K562 (cell line): Measurements from ENCODE around the gene C19orf85. TPM values are rescaled to one million over a fixed set of nuclear protein-coding genes. Genes with fewer than 3 reads are reported as not detected.

Source experiments
- ATAC-seq: fragments of 200-7000 bp; cut with Tn5 transposase; 3 replicates; pipeline ENCODE4 v1.9.1; 2020; ENCODE audit warnings: moderate library complexity
- BruUV-seq: library from RNA; stranded (reverse); fragments of 400-500 nt; replicated peaks from 2 replicates; lab custom pipeline; 2021; lab: Mats Ljungman, UMichigan
- CTCF ChIA-PET: fragments of 300-600 bp; formaldehyde crosslinking; extraction: SDS; loops from one replicate; lab custom pipeline; 2021; ENCODE audit warnings: low intra/inter-chr PET ratio; lab: Yijun Ruan, JAX
- POLR2A ChIA-PET: fragments of 300-600, 350-650 bp; sonication (Branson Sonifier 250); formaldehyde crosslinking; extraction: SDS; loops from one replicate; lab custom pipeline; 2021; ENCODE audit warnings: antibody characterized with exemption, inconsistent platforms; lab: Yijun Ruan, JAX
- DNase-seq, 4 experiments: peaks; one replicate each; pipeline versions ENCODE4 v3.0.0 to v3.0.0-alpha.2; 2011 to 2018; ENCODE audit warnings: low spot score in 3 of 4, mixed read lengths in 3 of 4; ENCODE audit errors: extremely low read depth in 1 of 4
- FAIRE-seq: peaks from 2 replicates; lab custom pipeline; 2011; peaks lifted over from hg19 to GRCh38; lab: Jason Lieb, UNC
- H2AFZ ChIP-seq: 2 replicates; pipeline ENCODE4 v1.6.0; 2011; ENCODE audit warnings: low read depth, low read length, control low read depth, inconsistent platforms
- H3K27ac ChIP-seq: fragments of 200-600 bp; 3 replicates; pipeline ENCODE4 v1.8.0; 2011; ENCODE audit warnings: low read depth, mild to moderate bottlenecking, control low read depth, inconsistent platforms, low read length, moderate library complexity, mixed read lengths; ENCODE audit errors: extremely low read depth
- H3K27me3 ChIP-seq, 2 experiments: fragments of 300-600 bp in 1 of 2; 2 replicates in 1 of 2; 3 replicates in 1 of 2; pipeline versions ENCODE4 v1.6.0 to v1.8.0; 2011; ENCODE audit warnings: inconsistent platforms in 2 of 2, low read length in 2 of 2, mild to moderate bottlenecking in 1 of 2, mixed read lengths in 1 of 2, moderate library complexity in 1 of 2; ENCODE audit not compliant: control insufficient read depth in 2 of 2, insufficient read depth in 2 of 2
- H3K36me3 ChIP-seq: fragments of 300-600 bp; 3 replicates; pipeline ENCODE4 v1.8.0; 2011; ENCODE audit warnings: mild to moderate bottlenecking, low read length, inconsistent platforms; ENCODE audit not compliant: control insufficient read depth, insufficient read depth
- H3K4me1 ChIP-seq, 2 experiments: fragments of 200-600 bp in 1 of 2; replicated peaks in 1 of 2; 2 replicates in 1 of 2; 3 replicates in 1 of 2; pipeline versions ENCODE4 v1.5.1 to v1.8.0; 2011; ENCODE audit warnings: inconsistent platforms in 2 of 2, low read length in 2 of 2, mild to moderate bottlenecking in 1 of 2, mixed read lengths in 1 of 2, moderate library complexity in 1 of 2; ENCODE audit not compliant: control insufficient read depth in 2 of 2, insufficient read depth in 2 of 2
- H3K4me2 ChIP-seq: 2 replicates; pipeline ENCODE4 v1.6.1; 2011; ENCODE audit warnings: low read length, control low read depth, inconsistent platforms, mixed read lengths; ENCODE audit not compliant: insufficient read depth
- H3K4me3 ChIP-seq: fragments of 200-600 bp; sonication (generic), shearing (Covaris generic); 2 replicates; pipeline ENCODE4 v1.5.1; 2016; ENCODE audit warnings: control low read depth, inconsistent platforms
- H3K79me2 ChIP-seq: fragments of 200-600 bp; 3 replicates; pipeline ENCODE4 v1.8.0; 2011; ENCODE audit warnings: low read length, inconsistent platforms; ENCODE audit not compliant: control insufficient read depth, insufficient read depth
- H3K9ac ChIP-seq, 2 experiments: 2 replicates each; pipeline versions ENCODE4 v1.6.0 to v1.6.1; 2011; ENCODE audit warnings: low read depth in 2 of 2, low read length in 2 of 2, control low read depth in 1 of 2, inconsistent platforms in 1 of 2, mild to moderate bottlenecking in 1 of 2, mixed read lengths in 1 of 2; ENCODE audit not compliant: insufficient read depth in 1 of 2
- H3K9me1 ChIP-seq: one replicate; pipeline ENCODE4 v1.6.0; 2011; ENCODE audit warnings: inconsistent platforms, mild to moderate bottlenecking, low read length, moderate library complexity; ENCODE audit not compliant: control insufficient read depth, insufficient read depth
- H3K9me3 ChIP-seq: replicated peaks from 2 replicates; pipeline ENCODE4 v1.5.1; 2011; ENCODE audit warnings: low read depth, low read length, inconsistent platforms; ENCODE audit not compliant: control insufficient read depth, insufficient read depth
- H4K20me1 ChIP-seq: replicated peaks from 2 replicates; pipeline ENCODE4 v1.6.1; 2011; ENCODE audit warnings: low read length, inconsistent platforms, mixed read lengths; ENCODE audit not compliant: control insufficient read depth, insufficient read depth
- BCOR ChIP-seq: fragments of 450-650 bp; IDR thresholded peaks from 2 replicates; pipeline ENCODE4 v1.6.1; 2016
- CREM ChIP-seq: IDR thresholded peaks from 2 replicates; pipeline ENCODE4 v1.6.1; 2014; ENCODE audit warnings: antibody characterized with exemption, low read depth
- PHB2 ChIP-seq: fragments of 450-650 bp; IDR thresholded peaks from 2 replicates; pipeline ENCODE4 v1.6.1; 2017; ENCODE audit warnings: low read depth
- PRMT5 ChIP-seq: sonication (generic); formaldehyde crosslinking; IDR thresholded peaks from 2 replicates; pipeline ENCODE4 v1.5.0; 2020; ENCODE audit warnings: missing genetic modification reagents
- SMAD1 ChIP-seq: fragments of 150-350 bp; IDR thresholded peaks from 2 replicates; pipeline ENCODE4 v1.6.1; 2014; ENCODE audit warnings: low read length, low read depth; ENCODE audit not compliant: partially characterized antibody
- ZFP36 ChIP-seq: fragments of 150-350 bp; IDR thresholded peaks from 2 replicates; pipeline ENCODE4 v1.6.1; 2018; ENCODE audit warnings: low read length, low read depth; ENCODE audit not compliant: partially characterized antibody
- ZNF197 ChIP-seq: fragments of 200-800 bp; sonication (Bioruptor generic); IDR thresholded peaks from 2 replicates; pipeline ENCODE4 v1.6.1; 2016; ENCODE audit warnings: low read depth, missing genetic modification characterization, missing compliant biosample characterization
- ZNF277 ChIP-seq: fragments of 250-450 bp; sonication (Bioruptor Pico); IDR thresholded peaks from 2 replicates; pipeline ENCODE4 v1.8.0; 2022; ENCODE audit warnings: inconsistent platforms, mild to moderate bottlenecking, moderate library complexity, borderline replicate concordance
- ZNF347 ChIP-seq: fragments of 450-650 bp; formaldehyde crosslinking; IDR thresholded peaks from 2 replicates; pipeline ENCODE4 v1.4.0; 2020; ENCODE audit warnings: low read depth, mild to moderate bottlenecking, moderate library complexity
- ZNF41 ChIP-seq: fragments of 250-450 bp; sonication (Bioruptor Pico); conservative IDR thresholded peaks from 2 replicates; pipeline ENCODE4 v1.4.0; 2020; ENCODE audit warnings: mild to moderate bottlenecking
- ZNF511 ChIP-seq: sonication (generic); formaldehyde crosslinking; IDR thresholded peaks from 2 replicates; pipeline ENCODE4 v1.8.0; 2022; ENCODE audit warnings: mild to moderate bottlenecking, missing genetic modification reagents
- WGBS: fragments of 100-300 bp; shearing (Covaris generic); methylation state at CpG from one replicate; pipeline ENCODE4 v1.1.6; 2016; ENCODE audit warnings: low coverage, mixed read lengths; ENCODE audit not compliant: insufficient coverage; ENCODE audit errors: missing lambda C conversion rate; 5-methylcytosine and 5-hydroxymethylcytosine counted together
- in situ Hi-C: fragments of 300-500 bp; cut with MboI; formaldehyde crosslinking; loops from 4 replicates; pipeline ENCODE4 v1.15.0; 2018; ENCODE audit warnings: inconsistent platforms, mixed read lengths
- intact Hi-C: fragments of 100-400 bp; cut with micrococcal nuclease; formaldehyde crosslinking; loops from 2 replicates; pipeline ENCODE4 v1.14.2; 2022
- polyA plus RNA-seq, 8 experiments: library from polyadenylated mRNA; depleted of rRNA in 4 of 8; stranded (reverse) in 5 of 8; unstranded in 3 of 8; fragments of >200 nt; fragmentation: Nextera tagmentation in 2 of 8; fragmentation: Illumina TruSeq in 1 of 8; extraction: Ambion mirVana in 2 of 8; extraction: Trizol in 1 of 8; gene quantifications; 2 replicates each; pipeline versions ENCODE4 v1.2.1 to v1.2.3, GENCODE V29; 2011 to 2014; ENCODE audit warnings: inconsistent platforms in 1 of 8, missing spikeins in 1 of 8
- total RNA-seq, 7 experiments: library from RNA; depleted of rRNA in 6 of 7; stranded (reverse); fragments of >200 nt in 6 of 7; fragmentation: Illumina TruSeq in 2 of 7; extraction: Trizol in 2 of 7; gene quantifications; 2 replicates each; pipeline versions ENCODE4 v1.2.1 to v1.2.3, GENCODE V29; 2011 to 2021; ENCODE audit warnings: low replicate concordance in 1 of 7

C19orf85 gene
- total and polyA plus RNA-seq, 9 of the 15 experiments (the other 6 are each of a cell fraction or from before 2014, with no cell fraction given): not detected

- in situ Hi-C loops: no loop called here
- ChIA-PET CTCF (no interaction called here), POLR2A (no interaction called here)
- Histone ChIP-seq H3K9me3 (no peaks in the 10 kb centered on the region), H3K4me3 (no peak overlapping the region), H3K27ac (no peak overlapping the region), H2AFZ (no peak overlapping the region), H3K4me2 (no peak overlapping the region), H3K4me1 (peaks cover 27 to 42% of the 10 kb centered on the region in 2 experiments), H3K9ac (peak overlapping the region in 1 of 2 experiments; percentile 55; a peak in 1 of 4 replicates), H3K27me3 (no peaks in the 10 kb centered on the region), H3K79me2 (no peaks in the 10 kb centered on the region), H4K20me1 (no peaks in the 10 kb centered on the region), H3K9me1 (no peaks in the 10 kb centered on the region), H3K36me3 (no peaks in the 10 kb centered on the region; the same call in 2 of the 3 replicates)
- no peak for ATAC-seq
- DNase-seq: no peak
- TF ChIP-seq PRMT5 (CRISPR knock-in tag) (no peak), BCOR (peak; percentile 48; the same call in 1 of the 2 replicates), SMAD1 (no peak), ZNF347 (CRISPR knock-in tag) (no peak), ZNF41 (CRISPR knock-in tag) (no peak), ZNF197 (CRISPR knock-in tag) (no peak), ZNF511 (CRISPR knock-in tag) (no peak), CREM (no peak), PHB2 (no peak), ZFP36 (peak; percentile 78), ZNF277 (CRISPR knock-in tag) (no peak)
- intact Hi-C loops: no loop called here
- no peak for FAIRE-seq
- WGBS: 79% methylated on average over 8 of the region's 8 CpGs
- BruUV-seq: no TSS peak
These were observed 7.9 kb upstream of the C19orf85 start for GRCh38 chr19:55472463-55472862.
